Suppressor macrophage (primary cell): ENCODE measurements around the gene HPS6.

ENCODE experiments used
- DNase-seq, 4 experiments: peaks; one replicate each; pipeline ENCODE4 v3.0.0-alpha.2; 2020 to 2022

Gene HPS6

GRCh38 chr10:102069071-102069470 is 3.9 kb downstream of the HPS6 start:
- peak; percentile 45 to 75 (median 70) for DNase-seq

GRCh38 chr10:102072673-102073527 is 7.8 kb downstream of the HPS6 start:
- DNase-seq, result peak; percentile 85 to 92 (median 92)

- no peak for DNase-seq
These were observed 18.4 kb downstream of the HPS6 start for GRCh38 chr10:102083541-102083940.

- DNase-seq, result peak in 3 of 4 experiments; percentile 50 to 82 (median 72)
These were observed 20.2 kb downstream of the HPS6 start for GRCh38 chr10:102085336-102085735.

- DNase-seq, result no peak
These were observed 21.0 kb downstream of the HPS6 start for GRCh38 chr10:102086196-102086595.

- no peak for DNase-seq
These were observed 25.6 kb downstream of the HPS6 start for GRCh38 chr10:102090772-102091171.

- no peak for DNase-seq
These were observed 31.3 kb downstream of the HPS6 start for GRCh38 chr10:102096449-102096848.

GRCh38 chr10:102101152-102101551 is 36.0 kb downstream of the HPS6 start:
- no peak for DNase-seq

- no peak for DNase-seq
These were observed 37.3 kb downstream of the HPS6 start for GRCh38 chr10:102102421-102102820.

- no peak for DNase-seq
These were observed 41.8 kb downstream of the HPS6 start for GRCh38 chr10:102106998-102107397.

- no peak for DNase-seq
These were observed 44.3 kb downstream of the HPS6 start for GRCh38 chr10:102109166-102110116.

- DNase-seq, result no peak
These were observed 46.1 kb downstream of the HPS6 start for GRCh38 chr10:102111276-102111675.

- DNase-seq, result no peak
These were observed 47.2 kb downstream of the HPS6 start for GRCh38 chr10:102112210-102112817.

GRCh38 chr10:102113261-102113955 is 48.3 kb downstream of the HPS6 start:
- DNase-seq, result no peak

- DNase-seq, result peak; percentile 12 to 53 (median 33)
These were observed 49.1 kb downstream of the HPS6 start for GRCh38 chr10:102113956-102114857.

- DNase-seq, result peak; percentile 87 to 94 (median 90)
These were observed 49.9 kb downstream of the HPS6 start for GRCh38 chr10:102114861-102115618.

- DNase-seq, result peak in 2 of 4 experiments; percentile 37 to 41
These were observed 50.6 kb downstream of the HPS6 start for GRCh38 chr10:102115775-102116174.

GRCh38 chr10:102116656-102117055 is 51.5 kb downstream of the HPS6 start:
- DNase-seq, result no peak
